Measurements from ENCODE around the gene PTPRG.
A peak's percentile ranks its signal among the peaks of the same experiment; 100 is the strongest.

The PTPRG gene

GRCh38 chr3:62225051-62225450, 663.7 kb downstream of the PTPRG start:
- no peak for TF ChIP-seq CTCF (IDR thresholded peaks at IDR 0.05; ENCODE audit: insufficient read depth, low read depth, low read length, missing control alignments)
- DNase-seq (ENCODE audit: low read depth) = no peak
- H3K4me3 ChIP-seq (ENCODE audit: low read depth, low read length) = no peak overlapping the region

GRCh38 chr3:62226601-62227339, 665.4 kb downstream of the PTPRG start:
- H3K4me3 ChIP-seq (ENCODE audit: low read depth, low read length) = no peak overlapping the region
- no peak for DNase-seq (ENCODE audit: low read depth)
- no peak for TF ChIP-seq CTCF (IDR thresholded peaks at IDR 0.05; ENCODE audit: insufficient read depth, low read depth, low read length, missing control alignments)

- DNase-seq (ENCODE audit: low read depth) = no peak
- TF ChIP-seq CTCF (IDR thresholded peaks at IDR 0.05; ENCODE audit: insufficient read depth, low read depth, low read length, missing control alignments) = no peak
- H3K4me3 ChIP-seq (ENCODE audit: low read depth, low read length) = no peak overlapping the region
These were observed 667.1 kb downstream of the PTPRG start for GRCh38 chr3:62228467-62228866.

GRCh38 chr3:62229211-62229610, 667.8 kb downstream of the PTPRG start:
- no peak for DNase-seq (ENCODE audit: low read depth)
- no peak for TF ChIP-seq CTCF (IDR thresholded peaks at IDR 0.05; ENCODE audit: insufficient read depth, low read depth, low read length, missing control alignments)
- no peak overlapping the region for H3K4me3 ChIP-seq (ENCODE audit: low read depth, low read length)

- peak; percentile 14 for TF ChIP-seq CTCF (IDR thresholded peaks at IDR 0.05; ENCODE audit: insufficient read depth, low read depth, low read length, missing control alignments)
- H3K4me3 ChIP-seq (ENCODE audit: low read depth, low read length) = no peak overlapping the region
- DNase-seq (ENCODE audit: low read depth) = no peak
These were observed 668.5 kb downstream of the PTPRG start for GRCh38 chr3:62229908-62230307.

GRCh38 chr3:62233065-62233464, 671.7 kb downstream of the PTPRG start:
- no peak for DNase-seq (ENCODE audit: low read depth)
- no peak for TF ChIP-seq CTCF (IDR thresholded peaks at IDR 0.05; ENCODE audit: insufficient read depth, low read depth, low read length, missing control alignments)
- H3K4me3 ChIP-seq (ENCODE audit: low read depth, low read length) = no peak overlapping the region

GRCh38 chr3:62236016-62236415, 674.6 kb downstream of the PTPRG start:
- H3K4me3 ChIP-seq (ENCODE audit: low read depth, low read length) = no peak overlapping the region
- no peak for TF ChIP-seq CTCF (IDR thresholded peaks at IDR 0.05; ENCODE audit: insufficient read depth, low read depth, low read length, missing control alignments)
- no peak for DNase-seq (ENCODE audit: low read depth)

Data from GM12865 (cell line).